K562 (cell line): ENCODE data around the gene CPED1. TPM values are rescaled to one million over a fixed set of nuclear protein-coding genes. Genes with fewer than 3 reads are reported as not detected.
"Not testable (repeated sequence)": the region's sequence is repeated elsewhere in the genome, so short reads cannot be mapped to it uniquely, and the experiment has no call there.

Source experiments
- ATAC-seq: fragments of 200-7000 bp; cut with Tn5 transposase; 3 replicates; pipeline ENCODE4 v1.9.1; 2020; ENCODE audit warnings: moderate library complexity
- BruUV-seq: library from RNA; stranded (reverse); fragments of 400-500 nt; replicated peaks from 2 replicates; lab custom pipeline; 2021; lab: Mats Ljungman, UMichigan
- CTCF ChIA-PET: fragments of 300-600 bp; formaldehyde crosslinking; extraction: SDS; loops from one replicate; lab custom pipeline; 2021; ENCODE audit warnings: low intra/inter-chr PET ratio; lab: Yijun Ruan, JAX
- POLR2A ChIA-PET: fragments of 300-600, 350-650 bp; sonication (Branson Sonifier 250); formaldehyde crosslinking; extraction: SDS; loops from one replicate; lab custom pipeline; 2021; ENCODE audit warnings: antibody characterized with exemption, inconsistent platforms; lab: Yijun Ruan, JAX
- DNase-seq, 4 experiments: peaks; one replicate each; pipeline versions ENCODE4 v3.0.0 to v3.0.0-alpha.2; 2011 to 2018; ENCODE audit warnings: low spot score in 3 of 4, mixed read lengths in 3 of 4; ENCODE audit errors: extremely low read depth in 1 of 4
- FAIRE-seq: peaks from 2 replicates; lab custom pipeline; 2011; peaks lifted over from hg19 to GRCh38; lab: Jason Lieb, UNC
- H2AFZ ChIP-seq: 2 replicates; pipeline ENCODE4 v1.6.0; 2011; ENCODE audit warnings: low read depth, low read length, control low read depth, inconsistent platforms
- H3K27ac ChIP-seq: fragments of 200-600 bp; 3 replicates; pipeline ENCODE4 v1.8.0; 2011; ENCODE audit warnings: low read depth, mild to moderate bottlenecking, control low read depth, inconsistent platforms, low read length, moderate library complexity, mixed read lengths; ENCODE audit errors: extremely low read depth
- H3K27me3 ChIP-seq, 2 experiments: fragments of 300-600 bp in 1 of 2; 2 replicates in 1 of 2; 3 replicates in 1 of 2; pipeline versions ENCODE4 v1.6.0 to v1.8.0; 2011; ENCODE audit warnings: inconsistent platforms in 2 of 2, low read length in 2 of 2, mild to moderate bottlenecking in 1 of 2, mixed read lengths in 1 of 2, moderate library complexity in 1 of 2; ENCODE audit not compliant: control insufficient read depth in 2 of 2, insufficient read depth in 2 of 2
- H3K36me3 ChIP-seq: fragments of 300-600 bp; 3 replicates; pipeline ENCODE4 v1.8.0; 2011; ENCODE audit warnings: mild to moderate bottlenecking, low read length, inconsistent platforms; ENCODE audit not compliant: control insufficient read depth, insufficient read depth
- H3K4me1 ChIP-seq, 2 experiments: fragments of 200-600 bp in 1 of 2; replicated peaks in 1 of 2; 2 replicates in 1 of 2; 3 replicates in 1 of 2; pipeline versions ENCODE4 v1.5.1 to v1.8.0; 2011; ENCODE audit warnings: inconsistent platforms in 2 of 2, low read length in 2 of 2, mild to moderate bottlenecking in 1 of 2, mixed read lengths in 1 of 2, moderate library complexity in 1 of 2; ENCODE audit not compliant: control insufficient read depth in 2 of 2, insufficient read depth in 2 of 2
- H3K4me2 ChIP-seq: 2 replicates; pipeline ENCODE4 v1.6.1; 2011; ENCODE audit warnings: low read length, control low read depth, inconsistent platforms, mixed read lengths; ENCODE audit not compliant: insufficient read depth
- H3K4me3 ChIP-seq: fragments of 200-600 bp; sonication (generic), shearing (Covaris generic); 2 replicates; pipeline ENCODE4 v1.5.1; 2016; ENCODE audit warnings: control low read depth, inconsistent platforms
- H3K79me2 ChIP-seq: fragments of 200-600 bp; 3 replicates; pipeline ENCODE4 v1.8.0; 2011; ENCODE audit warnings: low read length, inconsistent platforms; ENCODE audit not compliant: control insufficient read depth, insufficient read depth
- H3K9ac ChIP-seq, 2 experiments: 2 replicates each; pipeline versions ENCODE4 v1.6.0 to v1.6.1; 2011; ENCODE audit warnings: low read depth in 2 of 2, low read length in 2 of 2, control low read depth in 1 of 2, inconsistent platforms in 1 of 2, mild to moderate bottlenecking in 1 of 2, mixed read lengths in 1 of 2; ENCODE audit not compliant: insufficient read depth in 1 of 2
- H3K9me1 ChIP-seq: one replicate; pipeline ENCODE4 v1.6.0; 2011; ENCODE audit warnings: inconsistent platforms, mild to moderate bottlenecking, low read length, moderate library complexity; ENCODE audit not compliant: control insufficient read depth, insufficient read depth
- H3K9me3 ChIP-seq: replicated peaks from 2 replicates; pipeline ENCODE4 v1.5.1; 2011; ENCODE audit warnings: low read depth, low read length, inconsistent platforms; ENCODE audit not compliant: control insufficient read depth, insufficient read depth
- H4K20me1 ChIP-seq: replicated peaks from 2 replicates; pipeline ENCODE4 v1.6.1; 2011; ENCODE audit warnings: low read length, inconsistent platforms, mixed read lengths; ENCODE audit not compliant: control insufficient read depth, insufficient read depth
- BCOR ChIP-seq: fragments of 450-650 bp; IDR thresholded peaks from 2 replicates; pipeline ENCODE4 v1.6.1; 2016
- CBFA2T3 ChIP-seq: fragments of 450-650 bp; IDR thresholded peaks from 2 replicates; pipeline ENCODE4 v1.6.1; 2017
- ELF1 ChIP-seq: fragments of 200-800 bp; sonication (Bioruptor generic); IDR thresholded peaks from 2 replicates; pipeline ENCODE4 v1.6.1; 2016; ENCODE audit warnings: missing genetic modification characterization, missing compliant biosample characterization
- ERF ChIP-seq: fragments of 450-650 bp; formaldehyde crosslinking; IDR thresholded peaks from 2 replicates; pipeline ENCODE4 v1.4.0; 2020; ENCODE audit warnings: mild to moderate bottlenecking, mixed read lengths
- HDAC2 ChIP-seq: fragments of 450-650 bp; IDR thresholded peaks from 2 replicates; pipeline ENCODE4 v1.6.1; 2016; ENCODE audit warnings: mild to moderate bottlenecking
- KDM1A ChIP-seq, 2 experiments: fragments of 450-650 bp; IDR thresholded peaks; 2 replicates each; pipeline ENCODE4 v1.6.1; 2016; ENCODE audit warnings: mild to moderate bottlenecking in 2 of 2
- PCBP1 ChIP-seq: fragments of 200-400 bp; formaldehyde crosslinking; IDR thresholded peaks from 2 replicates; pipeline ENCODE4 v1.6.1; 2018; ENCODE audit warnings: mild to moderate bottlenecking, low read depth, low read length; ENCODE audit not compliant: poor library complexity, severe bottlenecking
- STAT5A ChIP-seq: IDR thresholded peaks from 2 replicates; pipeline ENCODE4 v1.6.1; 2012; ENCODE audit warnings: low read length, inconsistent platforms, borderline replicate concordance
- ZNF146 ChIP-seq: IDR thresholded peaks from one replicate; pipeline ENCODE4 v1.6.1; 2018; ENCODE audit warnings: missing compliant biosample characterization; ENCODE audit not compliant: unreplicated experiment
- ZNF644 ChIP-seq: fragments of 200-800 bp; sonication (Bioruptor generic); IDR thresholded peaks from 2 replicates; pipeline ENCODE4 v1.6.1; 2016; ENCODE audit warnings: low read depth, missing genetic modification characterization, missing compliant biosample characterization
- WGBS: fragments of 100-300 bp; shearing (Covaris generic); methylation state at CpG from one replicate; pipeline ENCODE4 v1.1.6; 2016; ENCODE audit warnings: low coverage, mixed read lengths; ENCODE audit not compliant: insufficient coverage; ENCODE audit errors: missing lambda C conversion rate; 5-methylcytosine and 5-hydroxymethylcytosine counted together
- in situ Hi-C: fragments of 300-500 bp; cut with MboI; formaldehyde crosslinking; loops from 4 replicates; pipeline ENCODE4 v1.15.0; 2018; ENCODE audit warnings: inconsistent platforms, mixed read lengths
- intact Hi-C: fragments of 100-400 bp; cut with micrococcal nuclease; formaldehyde crosslinking; loops from 2 replicates; pipeline ENCODE4 v1.14.2; 2022
- polyA plus RNA-seq, 8 experiments: library from polyadenylated mRNA; depleted of rRNA in 4 of 8; stranded (reverse) in 5 of 8; unstranded in 3 of 8; fragments of >200 nt; fragmentation: Nextera tagmentation in 2 of 8; fragmentation: Illumina TruSeq in 1 of 8; extraction: Ambion mirVana in 2 of 8; extraction: Trizol in 1 of 8; gene quantifications; 2 replicates each; pipeline versions ENCODE4 v1.2.1 to v1.2.3, GENCODE V29; 2011 to 2014; ENCODE audit warnings: inconsistent platforms in 1 of 8, missing spikeins in 1 of 8
- total RNA-seq, 7 experiments: library from RNA; depleted of rRNA in 6 of 7; stranded (reverse); fragments of >200 nt in 6 of 7; fragmentation: Illumina TruSeq in 2 of 7; extraction: Trizol in 2 of 7; gene quantifications; 2 replicates each; pipeline versions ENCODE4 v1.2.1 to v1.2.3, GENCODE V29; 2011 to 2021; ENCODE audit warnings: low replicate concordance in 1 of 7
- TF ChIP-seq, protein P1 (sequence below): sonication (generic); IDR thresholded peaks from 2 replicates; pipeline ENCODE4 v1.6.1; 2016

CPED1 gene
- total and polyA plus RNA-seq, 9 of the 15 experiments (the other 6 are each of a cell fraction or from before 2014, with no cell fraction given) = 195 to 393 (median 290) TPM

DNA sequence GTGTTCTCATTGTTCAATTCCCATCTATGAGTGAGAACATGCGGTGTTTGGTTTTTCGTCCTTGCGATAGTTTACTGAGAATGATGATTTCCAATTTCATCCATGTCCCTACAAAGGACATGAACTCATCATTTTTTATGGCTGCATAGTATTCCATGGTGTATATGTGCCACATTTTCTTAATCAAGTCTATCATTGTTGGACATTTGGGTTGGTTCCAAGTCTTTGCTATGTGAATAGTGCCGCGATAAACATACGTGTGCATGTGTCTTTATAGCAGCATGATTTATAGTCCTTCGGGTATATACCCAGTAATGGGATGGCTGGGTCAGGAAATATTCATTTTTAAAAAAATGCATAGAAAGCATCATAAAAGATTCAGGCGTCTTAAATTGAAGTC is 4.9 kb upstream of the CPED1 start:
- H2AFZ ChIP-seq, in situ Hi-C loops: not testable (repeated sequence)
- TF ChIP-seq BCOR = peak; percentile 72
- TF ChIP-seq HDAC2 = 0 out of 2 replicates have a peak, but pooled peaks have one; percentile 34
- TF ChIP-seq ZNF146 (CRISPR knock-in tag) = peak; percentile 35
- peak; percentile 60 to 65; a peak in 3 of 4 replicates for TF ChIP-seq KDM1A (IDR thresholded peaks at IDR 0.05)
- TF ChIP-seq, all 486 proteins: peak for 4; not testable (repeated sequence) for 482
- 87% methylated on average over 5 of the region's 8 CpGs for WGBS
- CTCF ChIA-PET, DNase-seq, BruUV-seq, H3K9me3 ChIP-seq, H4K20me1 ChIP-seq, H3K36me3 ChIP-seq, H3K9ac ChIP-seq, H3K27ac ChIP-seq, H3K27me3 ChIP-seq, H3K9me1 ChIP-seq, H3K4me3 ChIP-seq, H3K4me2 ChIP-seq, POLR2A ChIA-PET, ATAC-seq, FAIRE-seq: not testable (repeated sequence)
- Histone ChIP-seq H3K4me1 (peaks cover 15 to 45% of the 10 kb centered on the region in 2 experiments), H3K79me2 (peaks cover 10% of the 10 kb centered on the region)
- intact Hi-C loops = loop anchor here (10.0 kb wide), 2 partner anchors 411 to 561 kb away; partner anchors contain the start of gene FAM3C

GRCh38 chr7:120984406-120984805 is 4.1 kb upstream of the CPED1 start:
- H3K27me3 ChIP-seq = no peaks in the 10 kb centered on the region
- CTCF ChIA-PET = interaction anchor here (1.1 kb wide), 1 partner anchor 97 kb away, joined by 3 read pairs; no protein-coding TSS in a partner anchor
- POLR2A ChIA-PET = interaction anchor here (0.7 to 1.0 kb wide), 3 partner anchors 16 to 115 kb away, joined by 3 read pairs; no protein-coding TSS in a partner anchor
- in situ Hi-C loops = no loop called here
- ATAC-seq (no peak), FAIRE-seq (no peak), DNase-seq (peak in 2 of 4 experiments; percentile 54 to 56)
- 0 out of 3 replicates have a peak overlapping the region, but pooled peaks have one; percentile 6 for H3K27ac ChIP-seq
- H3K9me3 ChIP-seq = no peaks in the 10 kb centered on the region
- peaks cover 16 to 45% of the 10 kb centered on the region in 2 experiments for H3K4me1 ChIP-seq
- TF ChIP-seq CBFA2T3 (peak; percentile 62), PCBP1 (no peak), ELF1 (peak; percentile 28; the same call in 1 of the 2 replicates), STAT5A (peak; percentile 5; the same call in 1 of the 2 replicates), ERF (CRISPR knock-in tag) (no peak), ZNF644 (no peak)
- TF ChIP-seq, protein P1, sequence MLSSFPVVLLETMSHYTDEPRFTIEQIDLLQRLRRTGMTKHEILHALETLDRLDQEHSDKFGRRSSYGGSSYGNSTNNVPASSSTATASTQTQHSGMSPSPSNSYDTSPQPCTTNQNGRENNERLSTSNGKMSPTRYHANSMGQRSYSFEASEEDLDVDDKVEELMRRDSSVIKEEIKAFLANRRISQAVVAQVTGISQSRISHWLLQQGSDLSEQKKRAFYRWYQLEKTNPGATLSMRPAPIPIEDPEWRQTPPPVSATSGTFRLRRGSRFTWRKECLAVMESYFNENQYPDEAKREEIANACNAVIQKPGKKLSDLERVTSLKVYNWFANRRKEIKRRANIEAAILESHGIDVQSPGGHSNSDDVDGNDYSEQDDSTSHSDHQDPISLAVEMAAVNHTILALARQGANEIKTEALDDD = peak; percentile 76
- no peak overlapping the region for H3K4me3 ChIP-seq
- WGBS = 56% methylated on average over 3 of the region's 3 CpGs
- H3K79me2 ChIP-seq = peaks cover 18% of the 10 kb centered on the region
- H3K36me3 ChIP-seq = no peaks in the 10 kb centered on the region; the same call in 2 of the 3 replicates
- H3K9ac ChIP-seq = peak overlapping the region in 1 of 2 experiments; percentile 5; a peak in 1 of 4 replicates
- no peak overlapping the region for H3K4me2 ChIP-seq
- BruUV-seq = no TSS peak
- no peaks in the 10 kb centered on the region for H3K9me1 ChIP-seq
- no peaks in the 10 kb centered on the region for H4K20me1 ChIP-seq
- peak overlapping the region; percentile 12; the same call in 1 of the 2 replicates for H2AFZ ChIP-seq
- intact Hi-C loops = loop anchor here (10.0 kb wide), 2 partner anchors 410 to 560 kb away; partner anchors contain the start of gene FAM3C
